HL-60 (cell line): Measurements from ENCODE around the gene EDRF1.

Experiments
- CTCF ChIP-seq: IDR thresholded peaks from one replicate; pipeline ENCODE4 v1.5.1; 2011; ENCODE audit warnings: low read length, control low read depth, inconsistent platforms; ENCODE audit not compliant: insufficient read depth
- POLR2AphosphoS5 ChIP-seq: IDR thresholded peaks from 2 replicates; pipeline ENCODE4 v1.6.1; 2012; ENCODE audit warnings: low read depth
- REST ChIP-seq: IDR thresholded peaks from 2 replicates; pipeline ENCODE4 v1.6.1; 2012; ENCODE audit warnings: low read depth; ENCODE audit not compliant: insufficient replicate concordance

- TF ChIP-seq CTCF (no peak), POLR2AphosphoS5 (no peak), REST (no peak)
Measured at GRCh38 chr10:125726914-125727313, 7.4 kb downstream of the EDRF1 start.
